VCaP (cell line): Measurements from ENCODE around the gene ARGLU1.

Source experiments
- H3K27ac ChIP-seq: fragments of 450-650 bp; 2 replicates; pipeline ENCODE4 v1.5.1; 2017
- TF ChIP-seq, protein P1 (sequence below): fragments of 450-650 bp; conservative IDR thresholded peaks from 2 replicates; pipeline ENCODE4 v1.5.1; 2017; ENCODE audit warnings: mild to moderate bottlenecking, moderate library complexity

The ARGLU1 gene

DNA sequence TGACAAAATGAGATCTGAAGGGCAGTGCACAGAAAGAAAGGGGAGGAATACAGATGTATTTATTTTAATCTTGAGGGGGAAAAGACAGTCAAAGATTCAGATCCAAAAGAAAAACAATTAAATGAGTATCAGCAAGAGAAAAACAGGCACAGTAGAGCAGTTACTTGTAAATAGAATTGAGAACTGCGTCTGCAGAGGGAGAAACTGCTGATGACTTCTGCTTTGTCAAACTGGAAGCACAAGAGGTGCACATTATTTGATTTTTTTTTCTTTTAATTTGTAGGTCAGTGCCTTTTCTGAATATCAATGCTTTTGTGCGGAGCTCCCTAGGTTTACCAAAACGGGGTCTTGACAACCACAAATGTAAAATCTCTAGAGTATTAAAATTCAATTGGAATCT, 69.8 kb downstream of the ARGLU1 start:
- no peak overlapping the region for H3K27ac ChIP-seq
- TF ChIP-seq, protein P1, sequence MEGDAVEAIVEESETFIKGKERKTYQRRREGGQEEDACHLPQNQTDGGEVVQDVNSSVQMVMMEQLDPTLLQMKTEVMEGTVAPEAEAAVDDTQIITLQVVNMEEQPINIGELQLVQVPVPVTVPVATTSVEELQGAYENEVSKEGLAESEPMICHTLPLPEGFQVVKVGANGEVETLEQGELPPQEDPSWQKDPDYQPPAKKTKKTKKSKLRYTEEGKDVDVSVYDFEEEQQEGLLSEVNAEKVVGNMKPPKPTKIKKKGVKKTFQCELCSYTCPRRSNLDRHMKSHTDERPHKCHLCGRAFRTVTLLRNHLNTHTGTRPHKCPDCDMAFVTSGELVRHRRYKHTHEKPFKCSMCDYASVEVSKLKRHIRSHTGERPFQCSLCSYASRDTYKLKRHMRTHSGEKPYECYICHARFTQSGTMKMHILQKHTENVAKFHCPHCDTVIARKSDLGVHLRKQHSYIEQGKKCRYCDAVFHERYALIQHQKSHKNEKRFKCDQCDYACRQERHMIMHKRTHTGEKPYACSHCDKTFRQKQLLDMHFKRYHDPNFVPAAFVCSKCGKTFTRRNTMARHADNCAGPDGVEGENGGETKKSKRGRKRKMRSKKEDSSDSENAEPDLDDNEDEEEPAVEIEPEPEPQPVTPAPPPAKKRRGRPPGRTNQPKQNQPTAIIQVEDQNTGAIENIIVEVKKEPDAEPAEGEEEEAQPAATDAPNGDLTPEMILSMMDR = no peak

DNA sequence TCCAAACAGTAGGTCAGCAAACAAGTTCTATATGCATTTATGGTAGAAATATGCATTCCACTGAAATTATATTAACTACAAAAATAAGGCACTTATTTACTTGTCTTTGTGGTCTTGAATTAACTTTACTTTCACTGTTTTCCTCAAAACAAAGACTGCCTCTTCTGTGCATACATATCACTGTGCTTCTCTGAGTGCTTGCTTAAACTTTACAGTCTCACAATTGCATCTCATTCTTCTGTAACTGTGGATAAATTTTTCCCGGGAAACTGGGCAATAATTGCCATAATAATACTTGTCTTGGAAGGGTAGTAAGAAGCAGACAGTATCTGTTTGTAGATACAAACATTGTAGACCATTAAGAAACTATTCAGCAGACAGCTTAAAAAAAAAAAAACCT, 70.9 kb downstream of the ARGLU1 start:
- H3K27ac ChIP-seq = no peak overlapping the region
- TF ChIP-seq, protein P1 = no peak

DNA sequence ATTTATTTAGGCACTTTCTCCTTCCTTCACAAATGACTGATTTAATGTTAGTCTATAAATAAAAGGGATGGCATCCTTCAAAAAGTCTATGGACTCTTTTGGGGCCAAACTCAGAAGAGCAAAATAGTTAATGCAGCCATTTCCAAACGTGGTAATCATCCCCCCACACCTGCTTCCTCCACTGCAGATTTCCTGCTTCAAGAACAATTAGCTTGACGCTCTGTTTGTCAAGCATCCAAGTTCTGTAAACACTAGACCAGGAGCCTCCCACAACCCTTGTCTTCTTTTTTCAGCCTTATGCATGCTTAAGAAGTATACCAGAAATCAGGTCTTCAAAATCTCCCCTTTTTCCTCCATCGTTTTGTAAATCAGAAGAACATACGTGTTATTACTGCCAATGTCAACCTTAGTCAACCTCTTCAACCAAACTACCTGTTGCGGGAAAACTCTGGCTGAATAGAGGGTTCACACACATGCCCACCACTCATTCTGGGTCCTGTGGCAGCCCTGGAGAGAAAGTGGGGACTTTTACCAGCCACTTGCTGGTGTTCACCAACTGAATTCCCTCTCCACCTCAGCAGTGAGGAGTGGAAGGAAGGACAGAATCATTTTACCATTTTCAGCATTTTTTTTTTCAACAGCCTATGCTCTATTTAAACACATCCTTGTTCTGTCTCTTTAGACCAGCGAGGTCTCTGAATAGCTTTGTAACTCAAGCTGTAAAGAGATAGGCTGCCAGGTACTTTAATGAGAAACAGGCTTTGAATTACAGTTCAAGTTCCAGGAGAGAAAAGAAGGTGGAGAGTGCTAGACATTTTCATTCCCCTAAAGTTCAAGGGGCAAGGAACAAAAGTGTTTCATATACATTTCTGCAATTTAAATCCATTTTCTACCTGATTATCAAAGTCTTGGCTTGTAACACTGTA, 71.6 kb downstream of the ARGLU1 start:
- no peak overlapping the region for H3K27ac ChIP-seq
- TF ChIP-seq, protein P1 = no peak

DNA sequence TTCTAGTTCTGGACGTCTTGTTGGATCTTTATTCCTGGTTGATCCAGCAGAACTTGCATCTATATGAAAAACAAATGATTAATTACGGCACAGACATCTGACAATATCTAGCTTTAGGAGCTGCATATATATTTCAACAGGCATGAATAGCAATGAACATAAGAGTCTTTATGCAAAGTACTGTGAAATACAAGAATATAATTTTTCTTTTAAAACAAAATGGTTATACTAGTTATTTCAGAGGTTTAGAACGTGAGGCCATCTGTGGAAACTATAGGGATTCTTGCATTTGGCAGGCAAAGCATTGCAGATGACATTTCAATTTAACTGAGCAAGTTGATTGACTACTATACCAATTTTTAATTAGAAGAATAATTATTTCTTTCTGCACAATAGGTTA, 73.0 kb downstream of the ARGLU1 start:
- TF ChIP-seq, protein P1 = no peak
- no peak overlapping the region for H3K27ac ChIP-seq

DNA sequence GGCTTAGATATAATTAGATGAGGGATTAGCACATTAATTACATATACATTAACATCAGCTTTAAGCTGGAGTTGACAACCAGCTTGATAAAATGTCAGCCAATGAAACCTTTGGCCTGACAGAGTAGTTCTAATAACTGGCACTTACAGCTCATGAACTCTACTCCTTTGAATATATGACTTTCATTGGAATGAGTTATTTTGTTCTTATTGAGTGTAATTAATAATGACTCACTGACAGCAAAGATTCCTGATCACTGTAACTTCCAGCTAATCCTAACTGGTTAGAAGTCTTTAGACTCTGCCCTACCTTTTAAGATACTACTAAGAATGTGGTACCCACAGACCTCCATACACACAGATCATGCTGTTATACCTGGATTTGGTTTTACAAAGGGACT, 73.4 kb downstream of the ARGLU1 start:
- TF ChIP-seq, protein P1 = no peak
- no peak overlapping the region for H3K27ac ChIP-seq

DNA sequence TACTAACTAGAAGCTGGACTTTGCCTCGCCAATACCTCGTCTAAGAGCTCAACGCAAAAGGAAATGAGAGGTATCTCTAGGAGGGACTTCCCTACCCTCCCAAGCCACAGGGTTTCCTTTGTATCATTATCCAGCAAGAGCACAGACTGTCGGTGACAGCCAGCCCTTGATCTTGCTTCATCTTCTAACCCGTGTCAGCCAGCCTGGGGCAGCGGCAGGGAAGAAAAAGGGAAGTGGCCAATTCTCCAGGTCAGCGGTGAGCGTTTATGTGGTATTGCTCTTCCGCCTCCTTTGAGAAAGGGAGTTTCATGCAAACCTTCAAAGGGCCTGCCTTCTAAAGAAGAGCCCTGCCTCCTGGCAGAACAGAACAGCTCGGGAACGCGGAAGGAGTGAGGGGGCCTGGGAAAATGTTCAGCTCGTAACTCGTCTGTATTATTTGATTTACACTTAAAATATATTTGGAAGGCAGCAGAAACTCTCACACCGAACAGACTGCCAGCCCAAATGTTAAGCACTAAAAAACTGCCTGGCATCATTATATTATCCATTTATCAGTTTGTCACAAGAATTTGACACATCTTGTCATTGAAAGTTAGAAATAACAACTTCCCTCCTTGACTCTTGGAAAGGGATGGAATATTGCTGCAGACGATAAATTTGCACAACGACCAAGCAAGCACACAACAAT, 74.3 kb downstream of the ARGLU1 start:
- H3K27ac ChIP-seq = no peak overlapping the region
- TF ChIP-seq, protein P1 = no peak

DNA sequence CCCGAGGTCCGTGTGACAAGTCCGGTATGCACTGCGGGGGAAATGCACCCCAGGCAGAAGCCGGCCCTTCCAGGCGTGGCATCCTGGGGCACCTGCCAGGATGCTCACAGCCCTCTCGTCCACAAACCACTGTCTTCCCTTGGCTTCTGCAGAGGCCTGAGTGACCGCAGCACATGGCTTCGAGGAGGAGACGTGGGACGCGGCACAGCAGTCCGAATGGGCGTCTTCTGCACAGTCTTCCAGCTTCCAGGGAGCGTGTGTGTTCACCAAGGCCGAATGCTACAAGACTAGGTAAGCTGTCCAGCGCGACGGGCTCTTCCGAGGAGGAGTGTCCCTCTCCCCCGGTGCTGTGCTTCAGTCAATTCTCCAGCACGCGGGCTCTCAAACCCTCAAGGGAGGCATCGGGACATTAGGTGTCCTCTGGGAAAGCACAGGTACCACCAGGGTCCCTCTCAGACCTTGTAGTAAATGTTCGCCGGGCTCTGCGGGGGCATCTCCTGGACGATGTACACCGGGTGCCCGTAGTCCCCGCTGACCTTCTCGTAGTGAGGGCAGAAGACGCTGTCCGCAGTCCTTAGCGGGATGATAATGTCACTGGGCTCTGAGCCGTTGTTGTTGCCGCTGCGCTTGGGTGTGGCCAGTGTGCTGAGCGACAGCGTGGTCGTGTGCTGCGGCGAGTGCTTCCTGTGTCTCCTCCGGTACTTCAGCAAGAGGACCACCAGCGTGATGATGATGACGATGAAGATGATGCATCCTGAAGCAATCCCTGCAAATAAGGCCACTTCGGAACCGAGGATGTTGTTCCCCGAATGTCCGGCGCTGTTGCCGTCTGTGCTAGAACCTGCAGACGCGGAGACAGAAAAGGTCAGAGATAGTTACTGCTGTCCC, 75.1 kb downstream of the ARGLU1 start:
- TF ChIP-seq, protein P1 = no peak
- H3K27ac ChIP-seq = no peak overlapping the region
